ENCODE results near the gene HM13.

GRCh38 chr20:31566658-31567379 lies 52.6 kb downstream of the HM13 start:
- TF ChIP-seq POLR2A (IDR thresholded peaks at IDR 0.05) (no peak), CTCF (IDR thresholded peaks at IDR 0.05) (no peak)
